ENCODE results near the gene CPHXL2. TPM values are rescaled to one million over a fixed set of nuclear protein-coding genes. Genes with fewer than 3 reads are reported as not detected.

CPHXL2 gene
- total RNA-seq, 1 donor from 2014 or later: not detected

Other genes starting within 250 kb of the CPHXL2 start
- 51.0 and 55.1 TPM in 2 replicates for gene CFDP1, start 243.5 kb downstream of the CPHXL2 start, total RNA-seq
- 25.1 and 49.3 TPM in 2 replicates for gene TMEM170A, start 212.3 kb downstream of the CPHXL2 start, total RNA-seq
- gene CHST6, start 181.6 kb downstream of the CPHXL2 start, total RNA-seq: 1.5 and 2.1 TPM in 2 replicates
- not detected in 2 replicates for gene CHST5, start 140.9 kb downstream of the CPHXL2 start, total RNA-seq
- 15.0 and 19.2 TPM in 2 replicates for gene TMEM231, start 120.8 kb downstream of the CPHXL2 start, total RNA-seq
- 33.1 and 34.6 TPM in 2 replicates for gene GABARAPL2, start 110.6 kb downstream of the CPHXL2 start, total RNA-seq
- gene ADAT1, start 53.7 kb downstream of the CPHXL2 start, total RNA-seq: 55.0 and 59.7 TPM in 2 replicates
- gene KARS1, start 29.3 kb downstream of the CPHXL2 start, total RNA-seq: 213 and 222 TPM in 2 replicates
- 39.0 and 49.8 TPM in 2 replicates for gene TERF2IP, start 29.2 kb downstream of the CPHXL2 start, total RNA-seq
- not detected in 2 replicates for gene DUXB, start 24.5 kb upstream of the CPHXL2 start, total RNA-seq
- not detected in 2 replicates for gene CPHXL, start 49.5 kb upstream of the CPHXL2 start, total RNA-seq

Data from pulmonary artery endothelial cell (primary cell).